IMR-90 (cell line): Measurements from ENCODE around the gene SCGB2A2. TPM values are rescaled to one million over a fixed set of nuclear protein-coding genes. Genes with fewer than 3 reads are reported as not detected.

ENCODE experiments used
- ATAC-seq: fragments of 200-7000 bp; cut with Tn5 transposase; 2 replicates; pipeline ENCODE4 v1.9.1; 2020; ENCODE audit warnings: low read depth, mild to moderate bottlenecking, moderate library complexity
- BruUV-seq: library from RNA; stranded (reverse); fragments of 400-500 nt; replicated peaks from 2 replicates; lab custom pipeline; 2021; lab: Mats Ljungman, UMichigan
- CTCF ChIA-PET: fragments of 300-600 bp; formaldehyde crosslinking; extraction: SDS; loops from one replicate; lab custom pipeline; 2021; ENCODE audit warnings: antibody characterized with exemption; lab: Yijun Ruan, JAX
- POLR2A ChIA-PET: fragments of 300-600 bp; sonication (Branson Sonifier 250); formaldehyde crosslinking; loops from one replicate; lab custom pipeline; 2022; ENCODE audit warnings: antibody characterized with exemption; ENCODE audit not compliant: unreplicated experiment; lab: Charles Lee
- DNase-seq: peaks from one replicate; pipeline ENCODE4 v3.0.0; 2013
- H2AFZ ChIP-seq: replicated peaks from 2 replicates; pipeline ENCODE3; 2013; ENCODE audit warnings: low read length, mild to moderate bottlenecking; ENCODE audit not compliant: poor library complexity
- H2AK5ac ChIP-seq: 2 replicates; pipeline ENCODE4 v1.6.1; 2013; ENCODE audit warnings: low read depth, low read length, inconsistent platforms
- H2AK9ac ChIP-seq: replicated peaks from 2 replicates; pipeline ENCODE3; 2013; ENCODE audit warnings: mild to moderate bottlenecking, low read depth, low read length, moderate library complexity; ENCODE audit not compliant: poor library complexity
- H2BK120ac ChIP-seq: 2 replicates; pipeline ENCODE4 v1.6.1; 2013; ENCODE audit warnings: low read depth, low read length, inconsistent platforms
- H2BK15ac ChIP-seq: 3 replicates; pipeline ENCODE4 v1.6.1; 2013; ENCODE audit warnings: low read depth, low read length, inconsistent platforms
- H2BK20ac ChIP-seq: 2 replicates; pipeline ENCODE4 v1.6.1; 2013; ENCODE audit warnings: low read depth, mild to moderate bottlenecking, inconsistent platforms, low read length, moderate library complexity
- H2BK5ac ChIP-seq: 2 replicates; pipeline ENCODE4 v1.6.1; 2013; ENCODE audit warnings: mild to moderate bottlenecking, low read depth, low read length, inconsistent platforms; ENCODE audit not compliant: poor library complexity, severe bottlenecking
- H3K14ac ChIP-seq: replicated peaks from 2 replicates; pipeline ENCODE4 v1.6.1; 2013; ENCODE audit warnings: low read depth, low read length, inconsistent platforms
- H3K18ac ChIP-seq: 2 replicates; pipeline ENCODE4 v1.6.1; 2013; ENCODE audit warnings: low read depth, low read length, control low read depth
- H3K23ac ChIP-seq: 2 replicates; pipeline ENCODE4 v1.6.1; 2013; ENCODE audit warnings: low read depth, low read length, inconsistent platforms
- H3K27ac ChIP-seq: 2 replicates; pipeline ENCODE4 v1.5.1; 2013; ENCODE audit warnings: mild to moderate bottlenecking, control low read depth, low read length; ENCODE audit not compliant: insufficient read depth
- H3K27me3 ChIP-seq: 2 replicates; pipeline ENCODE4 v1.6.1; 2013; ENCODE audit warnings: low read length; ENCODE audit not compliant: control insufficient read depth, insufficient read depth
- H3K36me3 ChIP-seq: 2 replicates; pipeline ENCODE4 v1.6.1; 2013; ENCODE audit warnings: low read length, mixed read lengths; ENCODE audit not compliant: control insufficient read depth, insufficient read depth
- H3K4ac ChIP-seq: 2 replicates; pipeline ENCODE4 v1.6.1; 2013; ENCODE audit warnings: low read depth, low read length, inconsistent platforms
- H3K4me1 ChIP-seq: 2 replicates; pipeline ENCODE4 v1.6.1; 2013; ENCODE audit warnings: low read length, mixed read lengths; ENCODE audit not compliant: control insufficient read depth, insufficient read depth
- H3K4me2 ChIP-seq: 2 replicates; pipeline ENCODE4 v1.6.1; 2013; ENCODE audit warnings: low read depth, mild to moderate bottlenecking, control low read depth, low read length, moderate library complexity
- H3K4me3 ChIP-seq: 2 replicates; pipeline ENCODE4 v1.5.1; 2013; ENCODE audit warnings: low read depth, mild to moderate bottlenecking, control low read depth, low read length, moderate library complexity; ENCODE audit not compliant: insufficient read depth
- H3K56ac ChIP-seq: 2 replicates; pipeline ENCODE4 v1.6.1; 2013; ENCODE audit warnings: low read length, inconsistent platforms; ENCODE audit not compliant: insufficient read depth; ENCODE audit errors: extremely low read depth
- H3K79me1 ChIP-seq, 2 experiments: 2 replicates each; pipeline ENCODE4 v1.6.1; 2013; ENCODE audit warnings: low read length in 2 of 2, inconsistent platforms in 1 of 2, low read depth in 1 of 2
- H3K9ac ChIP-seq: 2 replicates; pipeline ENCODE4 v1.6.1; 2013; ENCODE audit warnings: low read depth, low read length, control low read depth
- H3K9me1 ChIP-seq: 2 replicates; pipeline ENCODE4 v1.6.1; 2013; ENCODE audit warnings: low read length, inconsistent platforms; ENCODE audit not compliant: insufficient read depth
- H3K9me3 ChIP-seq: 2 replicates; pipeline ENCODE4 v1.6.1; 2013; ENCODE audit warnings: low read length; ENCODE audit not compliant: control insufficient read depth, insufficient read depth
- H4K20me1 ChIP-seq: 2 replicates; pipeline ENCODE4 v1.6.1; 2013; ENCODE audit warnings: low read length, inconsistent platforms; ENCODE audit not compliant: insufficient read depth
- H4K5ac ChIP-seq: 2 replicates; pipeline ENCODE4 v1.6.1; 2013; ENCODE audit warnings: mild to moderate bottlenecking, low read depth, low read length, control low read depth
- H4K8ac ChIP-seq, 2 experiments: 2 replicates each; pipeline ENCODE4 v1.6.1; 2013; ENCODE audit warnings: low read depth in 2 of 2, low read length in 2 of 2, control low read depth in 1 of 2, inconsistent platforms in 1 of 2
- H4K91ac ChIP-seq: 2 replicates; pipeline ENCODE4 v1.6.1; 2013; ENCODE audit warnings: low read depth, low read length, inconsistent platforms; ENCODE audit not compliant: insufficient read depth
- BHLHE40 ChIP-seq: fragments of 150-350 bp; IDR thresholded peaks from 2 replicates; pipeline ENCODE4 v1.6.1; 2016; ENCODE audit warnings: mild to moderate bottlenecking, low read depth, low read length
- CEBPB ChIP-seq: IDR thresholded peaks from 2 replicates; pipeline ENCODE4 v1.6.1; 2012; ENCODE audit warnings: low read depth, low read length, improper control_type of control experiment
- CHD1 ChIP-seq: IDR thresholded peaks from 2 replicates; pipeline ENCODE4 v1.6.1; 2012; ENCODE audit warnings: low read depth, low read length, improper control_type of control experiment
- FOS ChIP-seq: fragments of 150-350 bp; IDR thresholded peaks from 2 replicates; pipeline ENCODE4 v1.6.1; 2016; ENCODE audit warnings: low read depth, low read length
- MAFK ChIP-seq: IDR thresholded peaks from 2 replicates; pipeline ENCODE4 v1.6.1; 2012; ENCODE audit warnings: low read depth, low read length, improper control_type of control experiment
- MAZ ChIP-seq: IDR thresholded peaks from 2 replicates; pipeline ENCODE4 v1.6.1; 2012; ENCODE audit warnings: low read depth, mild to moderate bottlenecking, low read length, improper control_type of control experiment, moderate library complexity, borderline replicate concordance
- MXI1 ChIP-seq: IDR thresholded peaks from 2 replicates; pipeline ENCODE4 v1.6.1; 2012; ENCODE audit warnings: low read depth, mild to moderate bottlenecking, low read length, moderate library complexity, borderline replicate concordance
- NFE2L2 ChIP-seq: fragments of 150-350 bp; IDR thresholded peaks from 2 replicates; pipeline ENCODE4 v1.6.1; 2016; ENCODE audit warnings: low read depth, mild to moderate bottlenecking, low read length
- POLR2A ChIP-seq: IDR thresholded peaks from 2 replicates; pipeline ENCODE4 v1.6.1; 2012; ENCODE audit warnings: mild to moderate bottlenecking, low read depth, low read length
- RAD21 ChIP-seq: IDR thresholded peaks from 2 replicates; pipeline ENCODE4 v1.6.1; 2012; ENCODE audit warnings: low read length, improper control_type of control experiment
- RCOR1 ChIP-seq: IDR thresholded peaks from 2 replicates; pipeline ENCODE4 v1.6.1; 2012; ENCODE audit warnings: mild to moderate bottlenecking, low read length, improper control_type of control experiment; ENCODE audit not compliant: insufficient replicate concordance
- RFX5 ChIP-seq: IDR thresholded peaks from 2 replicates; pipeline ENCODE4 v1.8.0; 2012; ENCODE audit warnings: low read depth, mild to moderate bottlenecking, low read length, moderate library complexity
- SMC3 ChIP-seq: fragments of 150-350 bp; IDR thresholded peaks from 2 replicates; pipeline ENCODE4 v1.6.1; 2016; ENCODE audit warnings: low read depth, mild to moderate bottlenecking, antibody characterized with exemption, low read length, moderate library complexity
- WGBS, 2 experiments: methylation state at CpG; one replicate each; pipeline versions ENCODE4 v1.1.5 to v1.1.7; 2013; ENCODE audit warnings: missing lambda C conversion rate in 2 of 2; ENCODE audit not compliant: insufficient read length in 1 of 2; ENCODE audit errors: extremely low coverage in 2 of 2; 5-methylcytosine and 5-hydroxymethylcytosine counted together
- dilution Hi-C: fragments of 300-500 bp; cut with HindIII; formaldehyde crosslinking; loops from one replicate; pipeline ENCODE4 v1.14.3; 2018; ENCODE audit warnings: low sequenced_read_pairs; ENCODE audit not compliant: unreplicated experiment
- in situ Hi-C: fragments of 300-500 bp; cut with MboI; formaldehyde crosslinking; loops from 3 replicates; pipeline ENCODE4 v1.14.3; 2019; ENCODE audit warnings: low sequenced_read_pairs, inconsistent platforms, mixed read lengths
- intact Hi-C: fragments of 100-400 bp; cut with micrococcal nuclease; formaldehyde crosslinking; loops from 2 replicates; pipeline ENCODE4 v1.10.0; 2022
- polyA plus RNA-seq, 3 experiments: library from polyadenylated mRNA; depleted of rRNA; stranded (reverse); fragments of >200 nt; gene quantifications; 2 replicates each; pipeline ENCODE4 v1.2.3, GENCODE V29; 2012; ENCODE audit warnings: low replicate concordance in 1 of 3
- total RNA-seq: library from RNA; depleted of rRNA; stranded (reverse); fragments of >200 nt; gene quantifications from 2 replicates; pipeline ENCODE4 v1.2.3, GENCODE V29; 2012
- TF ChIP-seq, protein P1 (sequence below): fragments of 150-350 bp; IDR thresholded peaks from 2 replicates; pipeline ENCODE4 v1.6.1; 2017; ENCODE audit warnings: mild to moderate bottlenecking, antibody characterized with exemption, low read length, low read depth
- TF ChIP-seq, protein P2 (sequence below): conservative IDR thresholded peaks from 2 replicates; pipeline ENCODE4 v1.5.1; 2012; ENCODE audit warnings: mild to moderate bottlenecking, low read depth, low read length, improper control_type of control experiment
- TF ChIP-seq, protein P3 (sequence below): fragments of 150-350 bp; IDR thresholded peaks from 2 replicates; pipeline ENCODE4 v1.6.1; 2016; ENCODE audit warnings: low read depth, mild to moderate bottlenecking, low read length, moderate library complexity, borderline replicate concordance

The SCGB2A2 gene
- total and polyA plus RNA-seq, 2 of the 4 experiments (the other 2 are of a cell fraction) = not detected

DNA sequence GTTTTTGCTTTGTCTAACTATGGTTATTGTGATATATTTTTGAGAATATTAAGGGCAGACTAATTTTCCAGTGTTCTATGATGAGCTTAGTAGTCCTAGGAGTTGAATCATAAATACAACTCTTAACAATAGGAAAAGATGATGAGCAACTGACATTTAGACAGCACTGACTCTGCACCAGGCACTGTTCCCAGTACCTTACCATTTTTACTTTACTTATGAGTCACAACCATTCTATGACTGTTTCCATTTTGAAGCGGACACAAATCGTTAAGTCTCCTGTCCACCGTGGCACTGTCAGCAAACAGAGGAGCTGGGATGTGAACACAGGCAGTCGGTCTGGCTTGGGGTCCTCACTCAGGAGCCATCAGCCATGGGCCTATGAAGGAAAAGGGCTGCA, 3.4 kb upstream of the SCGB2A2 start:
- no peak overlapping the region for H3K4me2 ChIP-seq
- H3K27me3 ChIP-seq = peaks cover 2% of the 10 kb centered on the region; the same call in 1 of the 2 replicates
- H2AK5ac ChIP-seq = no peak overlapping the region
- no peaks in the 10 kb centered on the region for H3K4me1 ChIP-seq
- H3K56ac ChIP-seq = no peak overlapping the region
- BruUV-seq = no TSS peak
- no peak overlapping the region for H2BK15ac ChIP-seq
- intact Hi-C loops = no loop called here
- H3K9me3 ChIP-seq = no peaks in the 10 kb centered on the region
- H3K9me1 ChIP-seq = no peaks in the 10 kb centered on the region; the same call in 1 of the 2 replicates
- no peak overlapping the region for H3K27ac ChIP-seq
- no peak overlapping the region for H2BK20ac ChIP-seq
- H2BK120ac ChIP-seq = no peak overlapping the region
- ATAC-seq (no peak), DNase-seq (peak; percentile 6)
- H3K23ac ChIP-seq = no peak overlapping the region
- ChIA-PET POLR2A (no interaction called here), CTCF (interaction anchor here (0.7 kb wide), 1 partner anchor 21 kb away, joined by 3 read pairs; no protein-coding TSS in a partner anchor)
- no peaks in the 10 kb centered on the region for H3K36me3 ChIP-seq
- no peak overlapping the region for H3K4me3 ChIP-seq
- H2AFZ ChIP-seq = no peak overlapping the region
- H4K8ac ChIP-seq = no peak overlapping the region
- H4K5ac ChIP-seq = no peak overlapping the region
- dilution Hi-C loops = no loop called here
- H4K91ac ChIP-seq = no peak overlapping the region
- H3K4ac ChIP-seq = no peak overlapping the region
- H4K20me1 ChIP-seq = no peaks in the 10 kb centered on the region
- no peak overlapping the region for H3K18ac ChIP-seq
- in situ Hi-C loops = no loop called here
- H2AK9ac ChIP-seq = no peak overlapping the region
- TF ChIP-seq SMC3 (no peak), MAFK (no peak), FOS (no peak), CEBPB (no peak), POLR2A (no peak), RFX5 (no peak), RCOR1 (no peak), BHLHE40 (no peak), MAZ (no peak), RAD21 (no peak), NFE2L2 (no peak), MXI1 (no peak), CHD1 (no peak)
- TF ChIP-seq, protein P1, sequence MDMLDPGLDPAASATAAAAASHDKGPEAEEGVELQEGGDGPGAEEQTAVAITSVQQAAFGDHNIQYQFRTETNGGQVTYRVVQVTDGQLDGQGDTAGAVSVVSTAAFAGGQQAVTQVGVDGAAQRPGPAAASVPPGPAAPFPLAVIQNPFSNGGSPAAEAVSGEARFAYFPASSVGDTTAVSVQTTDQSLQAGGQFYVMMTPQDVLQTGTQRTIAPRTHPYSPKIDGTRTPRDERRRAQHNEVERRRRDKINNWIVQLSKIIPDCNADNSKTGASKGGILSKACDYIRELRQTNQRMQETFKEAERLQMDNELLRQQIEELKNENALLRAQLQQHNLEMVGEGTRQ = no peak
- TF ChIP-seq, protein P2, sequence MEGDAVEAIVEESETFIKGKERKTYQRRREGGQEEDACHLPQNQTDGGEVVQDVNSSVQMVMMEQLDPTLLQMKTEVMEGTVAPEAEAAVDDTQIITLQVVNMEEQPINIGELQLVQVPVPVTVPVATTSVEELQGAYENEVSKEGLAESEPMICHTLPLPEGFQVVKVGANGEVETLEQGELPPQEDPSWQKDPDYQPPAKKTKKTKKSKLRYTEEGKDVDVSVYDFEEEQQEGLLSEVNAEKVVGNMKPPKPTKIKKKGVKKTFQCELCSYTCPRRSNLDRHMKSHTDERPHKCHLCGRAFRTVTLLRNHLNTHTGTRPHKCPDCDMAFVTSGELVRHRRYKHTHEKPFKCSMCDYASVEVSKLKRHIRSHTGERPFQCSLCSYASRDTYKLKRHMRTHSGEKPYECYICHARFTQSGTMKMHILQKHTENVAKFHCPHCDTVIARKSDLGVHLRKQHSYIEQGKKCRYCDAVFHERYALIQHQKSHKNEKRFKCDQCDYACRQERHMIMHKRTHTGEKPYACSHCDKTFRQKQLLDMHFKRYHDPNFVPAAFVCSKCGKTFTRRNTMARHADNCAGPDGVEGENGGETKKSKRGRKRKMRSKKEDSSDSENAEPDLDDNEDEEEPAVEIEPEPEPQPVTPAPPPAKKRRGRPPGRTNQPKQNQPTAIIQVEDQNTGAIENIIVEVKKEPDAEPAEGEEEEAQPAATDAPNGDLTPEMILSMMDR = no peak
- TF ChIP-seq, protein P3, sequence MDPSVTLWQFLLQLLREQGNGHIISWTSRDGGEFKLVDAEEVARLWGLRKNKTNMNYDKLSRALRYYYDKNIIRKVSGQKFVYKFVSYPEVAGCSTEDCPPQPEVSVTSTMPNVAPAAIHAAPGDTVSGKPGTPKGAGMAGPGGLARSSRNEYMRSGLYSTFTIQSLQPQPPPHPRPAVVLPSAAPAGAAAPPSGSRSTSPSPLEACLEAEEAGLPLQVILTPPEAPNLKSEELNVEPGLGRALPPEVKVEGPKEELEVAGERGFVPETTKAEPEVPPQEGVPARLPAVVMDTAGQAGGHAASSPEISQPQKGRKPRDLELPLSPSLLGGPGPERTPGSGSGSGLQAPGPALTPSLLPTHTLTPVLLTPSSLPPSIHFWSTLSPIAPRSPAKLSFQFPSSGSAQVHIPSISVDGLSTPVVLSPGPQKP = no peak
- no CpG with 5 or more reads among the region's 4 CpGs for WGBS, 2 experiments
- H2BK5ac ChIP-seq = no peak overlapping the region
- no peak overlapping the region for H3K14ac ChIP-seq
- no peaks in the 10 kb centered on the region for H3K79me1 ChIP-seq
- H3K9ac ChIP-seq = no peak overlapping the region
